ENCODE data around the gene MDGA2.

MDGA2 gene

DNA sequence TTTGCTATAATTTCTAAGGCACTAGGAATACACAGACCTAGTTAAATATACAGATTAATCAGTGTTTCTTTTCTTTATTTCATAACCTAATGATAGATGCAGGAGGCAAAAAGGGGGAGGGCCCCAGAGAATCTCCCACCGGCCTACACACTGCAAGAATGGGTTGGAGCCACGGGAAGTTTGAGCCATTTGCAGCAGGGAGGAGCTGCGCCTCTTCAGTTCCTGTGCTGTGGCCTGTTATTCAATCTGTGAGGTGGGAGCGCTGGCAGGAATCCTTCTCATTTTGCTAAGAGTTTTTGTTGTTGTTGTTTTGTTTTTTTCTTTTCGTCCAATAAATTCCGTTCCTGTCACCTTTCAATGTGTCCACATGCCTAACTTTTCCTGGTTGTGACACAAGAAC is 772.6 kb downstream of the MDGA2 start:
- Mint-ChIP-seq H3K9me3 (no peaks in the 10 kb centered on the region), H3K4me1 (no peaks in the 10 kb centered on the region), H3K4me3 (no peak overlapping the region), H3K27ac (no peak overlapping the region), H3K36me3 (ENCODE audit: low read depth) (no peaks in the 10 kb centered on the region), H3K27me3 (ENCODE audit: low read depth) (no peaks in the 10 kb centered on the region)
- TF ChIP-seq, protein P1, sequence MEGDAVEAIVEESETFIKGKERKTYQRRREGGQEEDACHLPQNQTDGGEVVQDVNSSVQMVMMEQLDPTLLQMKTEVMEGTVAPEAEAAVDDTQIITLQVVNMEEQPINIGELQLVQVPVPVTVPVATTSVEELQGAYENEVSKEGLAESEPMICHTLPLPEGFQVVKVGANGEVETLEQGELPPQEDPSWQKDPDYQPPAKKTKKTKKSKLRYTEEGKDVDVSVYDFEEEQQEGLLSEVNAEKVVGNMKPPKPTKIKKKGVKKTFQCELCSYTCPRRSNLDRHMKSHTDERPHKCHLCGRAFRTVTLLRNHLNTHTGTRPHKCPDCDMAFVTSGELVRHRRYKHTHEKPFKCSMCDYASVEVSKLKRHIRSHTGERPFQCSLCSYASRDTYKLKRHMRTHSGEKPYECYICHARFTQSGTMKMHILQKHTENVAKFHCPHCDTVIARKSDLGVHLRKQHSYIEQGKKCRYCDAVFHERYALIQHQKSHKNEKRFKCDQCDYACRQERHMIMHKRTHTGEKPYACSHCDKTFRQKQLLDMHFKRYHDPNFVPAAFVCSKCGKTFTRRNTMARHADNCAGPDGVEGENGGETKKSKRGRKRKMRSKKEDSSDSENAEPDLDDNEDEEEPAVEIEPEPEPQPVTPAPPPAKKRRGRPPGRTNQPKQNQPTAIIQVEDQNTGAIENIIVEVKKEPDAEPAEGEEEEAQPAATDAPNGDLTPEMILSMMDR (IDR thresholded peaks at IDR 0.05; ENCODE audit: unreplicated experiment in 3 of 3) = no peak

DNA sequence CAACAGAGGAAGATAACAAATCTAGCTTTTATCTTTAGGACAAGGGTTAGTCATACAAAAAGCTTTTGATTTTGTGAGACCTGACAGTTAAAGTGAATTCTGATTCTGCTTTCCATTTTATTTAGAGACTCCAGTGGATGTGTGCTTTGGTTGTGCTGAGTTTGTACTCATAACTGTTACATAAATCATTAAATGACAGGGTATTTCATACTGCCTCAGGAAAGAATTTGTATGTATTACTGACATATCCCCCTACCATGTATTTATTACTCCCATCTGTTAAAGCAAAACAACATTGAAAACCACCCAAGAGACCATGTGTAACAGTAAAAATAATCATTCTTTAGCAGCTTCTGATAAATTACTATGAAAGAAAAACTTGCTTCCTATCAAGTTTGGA is 780.9 kb downstream of the MDGA2 start:
- H3K36me3 Mint-ChIP-seq (ENCODE audit: low read depth) = no peaks in the 10 kb centered on the region
- no peaks in the 10 kb centered on the region for H3K9me3 Mint-ChIP-seq
- H3K27ac Mint-ChIP-seq = no peak overlapping the region
- TF ChIP-seq, protein P1 (IDR thresholded peaks at IDR 0.05; ENCODE audit: unreplicated experiment in 3 of 3) = no peak
- H3K4me1 Mint-ChIP-seq = no peaks in the 10 kb centered on the region
- no peaks in the 10 kb centered on the region for H3K27me3 Mint-ChIP-seq (ENCODE audit: low read depth)
- no peak overlapping the region for H3K4me3 Mint-ChIP-seq

DNA sequence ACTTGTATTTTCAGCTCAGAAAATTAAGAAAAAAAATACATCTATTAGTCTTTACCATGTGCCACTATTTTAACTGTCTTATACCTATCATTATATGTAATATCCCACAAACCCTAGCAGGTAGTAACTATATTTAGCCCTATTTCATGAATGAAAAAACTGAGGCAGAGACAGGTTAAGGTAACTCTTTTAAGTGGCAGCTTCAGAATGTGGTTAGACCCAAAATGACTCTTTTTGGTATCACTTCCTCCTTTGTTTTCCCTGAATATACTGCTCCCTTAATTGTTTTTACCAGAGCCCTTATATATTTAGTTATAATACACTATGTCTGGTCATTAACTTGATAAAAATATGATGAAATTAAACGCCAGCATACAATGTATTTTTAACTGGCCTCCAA is 788.3 kb downstream of the MDGA2 start:
- TF ChIP-seq, protein P1 (IDR thresholded peaks at IDR 0.05; ENCODE audit: unreplicated experiment in 3 of 3) = no peak

DNA sequence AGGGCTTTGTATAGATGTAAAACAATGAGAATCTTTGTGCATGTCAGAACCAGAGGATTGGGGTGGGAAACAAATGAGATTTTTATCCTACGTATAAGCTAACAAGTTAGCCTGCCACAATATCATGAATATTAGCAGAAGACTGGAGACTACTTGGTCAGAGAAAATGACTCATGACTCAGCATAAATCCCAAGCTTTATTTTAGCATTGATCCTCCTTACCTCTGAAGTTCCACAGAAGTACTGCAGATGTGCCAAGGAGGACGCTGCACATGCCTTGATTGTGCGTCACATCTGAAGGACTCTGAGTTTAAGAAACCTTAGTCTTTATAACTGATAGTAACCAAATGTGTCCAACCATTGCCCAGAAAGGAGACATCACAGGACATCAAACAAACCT is 789.8 kb downstream of the MDGA2 start:
- no peak overlapping the region for H3K4me3 Mint-ChIP-seq

More for the DNA sequence above, 788.3 kb downstream of the MDGA2 start:
- H3K36me3 Mint-ChIP-seq (ENCODE audit: low read depth) = no peaks in the 10 kb centered on the region
- H3K27ac Mint-ChIP-seq = no peak overlapping the region
- H3K27me3 Mint-ChIP-seq (ENCODE audit: low read depth) = no peaks in the 10 kb centered on the region
- no peaks in the 10 kb centered on the region for H3K9me3 Mint-ChIP-seq
- H3K4me1 Mint-ChIP-seq = no peaks in the 10 kb centered on the region
- no peak overlapping the region for H3K4me3 Mint-ChIP-seq

DNA sequence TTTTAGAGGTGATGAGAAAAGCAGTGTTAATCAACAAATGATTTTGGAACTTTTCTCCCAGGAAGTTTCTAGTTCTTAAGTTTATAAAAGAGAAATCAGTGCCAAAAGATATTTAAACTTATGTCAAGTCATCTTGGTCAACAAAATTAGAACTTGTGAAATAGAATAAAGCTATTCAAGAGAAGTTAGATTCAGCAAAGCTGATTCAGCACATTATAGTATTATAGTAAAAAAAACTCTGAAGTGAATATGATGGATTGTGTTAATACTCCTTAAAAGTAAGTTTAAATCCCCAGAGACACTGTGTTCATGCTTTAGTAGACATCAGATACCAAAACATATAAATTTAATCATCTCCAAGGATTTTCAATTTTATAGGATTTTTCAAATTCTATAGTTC is 813.7 kb downstream of the MDGA2 start:
- Mint-ChIP-seq H3K4me3 (no peak overlapping the region), H3K4me1 (no peaks in the 10 kb centered on the region), H3K27me3 (ENCODE audit: low read depth) (no peaks in the 10 kb centered on the region), H3K36me3 (ENCODE audit: low read depth) (no peaks in the 10 kb centered on the region), H3K27ac (no peak overlapping the region), H3K9me3 (peaks cover 3% of the 10 kb centered on the region)
- TF ChIP-seq, protein P1 (IDR thresholded peaks at IDR 0.05; ENCODE audit: unreplicated experiment in 3 of 3) = no peak

More for the DNA sequence above, 789.8 kb downstream of the MDGA2 start:
- Mint-ChIP-seq H3K27ac (no peak overlapping the region), H3K36me3 (ENCODE audit: low read depth) (no peaks in the 10 kb centered on the region), H3K9me3 (no peaks in the 10 kb centered on the region), H3K27me3 (ENCODE audit: low read depth) (no peaks in the 10 kb centered on the region), H3K4me1 (no peaks in the 10 kb centered on the region)
- TF ChIP-seq, protein P1 (IDR thresholded peaks at IDR 0.05; ENCODE audit: unreplicated experiment in 3 of 3) = no peak

DNA sequence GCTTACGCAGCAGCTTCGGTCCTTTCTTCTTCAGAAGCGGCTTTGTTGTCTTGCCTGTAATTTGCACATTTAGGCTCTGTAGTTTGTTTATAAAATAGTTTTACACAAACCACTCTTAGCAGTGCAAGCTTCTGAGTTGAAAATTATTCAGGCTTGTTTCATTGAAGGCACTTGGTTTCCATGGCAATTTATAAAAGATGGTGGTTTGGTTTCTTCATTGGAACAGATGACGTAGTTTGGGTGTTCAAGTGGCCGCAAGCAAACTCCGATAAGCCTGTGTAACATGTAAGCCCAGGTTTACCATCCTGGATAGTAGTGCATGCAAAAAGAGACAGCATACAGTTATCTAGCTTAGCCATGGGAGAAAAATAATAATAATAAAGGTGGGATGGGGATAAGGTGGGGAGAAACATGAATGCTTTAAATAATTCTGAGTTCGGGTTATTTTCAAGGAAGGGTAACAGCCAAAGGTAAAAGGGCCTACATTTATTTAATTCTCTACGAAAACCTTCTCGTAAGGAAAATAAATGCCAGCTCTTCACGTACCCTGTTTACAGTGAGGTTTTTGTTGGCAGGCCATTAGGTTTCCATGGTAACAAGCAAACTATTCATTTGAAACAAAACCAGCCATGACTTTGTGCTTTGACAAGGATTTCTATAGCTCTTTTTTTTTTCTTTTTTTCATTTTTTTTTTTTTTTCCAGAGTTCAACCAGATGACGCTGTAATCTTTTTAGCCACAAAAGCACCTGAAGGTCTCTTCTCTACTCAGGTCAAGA is 834.3 kb downstream of the MDGA2 start:
- Mint-ChIP-seq H3K4me1 (no peaks in the 10 kb centered on the region), H3K27ac (no peak overlapping the region), H3K27me3 (ENCODE audit: low read depth) (no peaks in the 10 kb centered on the region), H3K4me3 (no peak overlapping the region), H3K36me3 (ENCODE audit: low read depth) (no peaks in the 10 kb centered on the region), H3K9me3 (no peaks in the 10 kb centered on the region)
- TF ChIP-seq, protein P1 (IDR thresholded peaks at IDR 0.05; ENCODE audit: unreplicated experiment in 3 of 3) = no peak
